ENCODE data around the gene NDUFS2.
"Not testable (repeated sequence)": the region's sequence is repeated elsewhere in the genome, so short reads cannot be mapped to it uniquely, and the experiment has no call there.

DNA sequence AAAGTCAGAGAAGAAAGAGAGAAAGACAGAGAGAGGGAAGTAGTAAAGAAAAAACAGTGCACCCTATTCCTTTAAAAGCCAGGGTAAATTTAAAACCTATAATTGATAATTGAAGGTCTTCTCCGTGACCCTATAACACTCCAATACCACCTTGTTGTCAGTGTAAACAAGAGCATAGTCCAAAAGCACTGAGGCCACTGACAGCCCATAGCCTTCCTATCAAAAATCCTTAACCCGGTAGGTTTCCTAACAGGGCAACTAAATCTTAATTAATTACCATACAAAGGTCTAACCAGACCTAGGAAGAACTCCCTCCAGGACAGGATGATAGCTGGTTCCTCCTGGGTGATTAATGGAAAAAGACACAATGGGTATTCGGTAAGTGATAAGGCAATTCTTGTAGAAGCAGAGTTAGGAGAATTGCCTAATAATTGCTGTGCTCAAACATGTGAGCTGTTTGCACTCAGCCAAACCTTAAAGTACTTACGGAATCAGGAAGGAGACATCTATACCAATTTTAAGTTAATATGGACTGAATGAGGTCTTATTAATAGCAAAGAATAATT, 53.9 kb downstream of the NDUFS2 start:
- TF ChIP-seq POLR2AphosphoS5 (IDR thresholded peaks at IDR 0.05), result not testable (repeated sequence)
- TF ChIP-seq, protein P1, sequence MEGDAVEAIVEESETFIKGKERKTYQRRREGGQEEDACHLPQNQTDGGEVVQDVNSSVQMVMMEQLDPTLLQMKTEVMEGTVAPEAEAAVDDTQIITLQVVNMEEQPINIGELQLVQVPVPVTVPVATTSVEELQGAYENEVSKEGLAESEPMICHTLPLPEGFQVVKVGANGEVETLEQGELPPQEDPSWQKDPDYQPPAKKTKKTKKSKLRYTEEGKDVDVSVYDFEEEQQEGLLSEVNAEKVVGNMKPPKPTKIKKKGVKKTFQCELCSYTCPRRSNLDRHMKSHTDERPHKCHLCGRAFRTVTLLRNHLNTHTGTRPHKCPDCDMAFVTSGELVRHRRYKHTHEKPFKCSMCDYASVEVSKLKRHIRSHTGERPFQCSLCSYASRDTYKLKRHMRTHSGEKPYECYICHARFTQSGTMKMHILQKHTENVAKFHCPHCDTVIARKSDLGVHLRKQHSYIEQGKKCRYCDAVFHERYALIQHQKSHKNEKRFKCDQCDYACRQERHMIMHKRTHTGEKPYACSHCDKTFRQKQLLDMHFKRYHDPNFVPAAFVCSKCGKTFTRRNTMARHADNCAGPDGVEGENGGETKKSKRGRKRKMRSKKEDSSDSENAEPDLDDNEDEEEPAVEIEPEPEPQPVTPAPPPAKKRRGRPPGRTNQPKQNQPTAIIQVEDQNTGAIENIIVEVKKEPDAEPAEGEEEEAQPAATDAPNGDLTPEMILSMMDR (IDR thresholded peaks at IDR 0.05), result not testable (repeated sequence)
